Stimulated activated CD8-positive, alpha-beta memory T cell treated with anti-CD3 and anti-CD28 coated beads, Interleukin-12 subunit alpha, Interleukin-12 subunit beta, amount 100 ng/mL, for 4 hours (primary cell): ENCODE results near the gene ZNF727.
"Not testable (repeated sequence)": the region's sequence is repeated elsewhere in the genome, so short reads cannot be mapped to it uniquely, and the experiment has no call there.

Experiments used
- DNase-seq: peaks from one replicate; pipeline ENCODE4 v3.0.0-alpha.2; 2020; ENCODE audit warnings: low read depth

The ZNF727 gene

GRCh38 chr7:64045301-64046040 lies at the start of gene ZNF727:
Gene ZNF727, plus strand, starts transcription at chr7:64045434. Its CDS starts 188 bp downstream, at chr7:64045622.
- DNase-seq: no peak

- DNase-seq: no peak
These were observed 46.7 kb upstream of the ZNF727 start, which contains the start of gene ZNF722 for GRCh38 chr7:63998549-63998948. Gene ZNF722, plus strand, starts transcription at chr7:63998849. Its CDS starts 113 bp downstream, at chr7:63998962.

DNA sequence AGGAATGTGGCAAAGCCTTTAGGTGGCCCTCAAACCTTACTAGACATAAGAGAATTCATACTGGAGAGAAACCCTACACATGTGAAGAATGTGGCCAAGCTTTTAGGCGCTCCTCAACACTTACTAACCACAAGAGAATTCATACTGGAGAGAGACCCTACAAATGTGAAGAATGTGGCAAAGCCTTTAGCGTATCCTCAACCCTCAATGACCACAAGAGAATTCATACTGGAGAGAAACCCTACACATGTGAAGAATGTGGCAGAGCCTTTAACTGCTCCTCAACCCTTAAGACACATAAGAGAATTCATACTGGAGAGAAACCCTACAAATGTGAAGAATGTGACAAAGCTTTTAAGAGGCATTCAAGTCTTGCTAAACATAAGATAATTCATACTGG lies 29.7 kb upstream of the ZNF727 start:
- DNase-seq: not testable (repeated sequence)

DNA sequence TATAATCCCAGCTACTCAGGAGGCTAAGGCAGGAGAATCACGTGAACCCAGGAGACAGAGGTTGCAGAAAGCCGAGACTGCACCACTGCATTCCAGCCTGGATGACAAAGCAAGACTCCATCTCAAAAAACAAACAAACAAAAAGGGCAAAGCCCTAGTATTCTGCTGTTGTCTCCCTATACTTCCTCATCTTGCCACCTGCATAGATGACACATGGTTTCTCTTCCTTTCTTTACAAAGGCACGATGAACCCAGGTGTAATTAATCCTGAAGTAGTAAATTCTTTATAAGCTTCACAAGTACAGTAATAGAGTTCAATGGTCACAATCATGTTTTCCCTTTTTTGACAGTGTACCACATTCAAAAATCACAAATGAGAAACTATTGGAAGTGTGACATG lies 9.8 kb upstream of the ZNF727 start:
- DNase-seq: no peak

DNA sequence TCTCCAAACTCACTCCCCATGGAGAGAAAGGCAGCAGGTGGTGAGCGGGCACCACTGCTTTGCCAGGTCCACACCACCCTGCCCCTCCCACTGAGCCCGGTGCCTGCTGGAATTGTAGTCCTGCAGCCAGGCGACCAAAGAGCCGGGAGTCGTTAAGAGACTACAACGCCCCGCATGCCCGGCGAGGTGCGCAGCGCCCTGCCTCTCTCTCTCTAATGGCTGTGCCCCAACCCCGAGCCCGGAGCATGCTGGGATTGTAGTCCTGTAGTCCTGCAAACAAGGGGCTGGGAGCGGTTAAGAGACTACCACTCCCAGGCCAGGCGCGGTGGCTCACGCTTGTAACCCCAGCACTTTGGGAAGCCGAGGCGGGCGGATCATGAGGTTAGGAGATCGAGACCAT lies 8.1 kb upstream of the ZNF727 start:
- DNase-seq: no peak

GRCh38 chr7:64046041-64046389 lies 781 bp downstream of the ZNF727 start:
- no peak for DNase-seq

DNA sequence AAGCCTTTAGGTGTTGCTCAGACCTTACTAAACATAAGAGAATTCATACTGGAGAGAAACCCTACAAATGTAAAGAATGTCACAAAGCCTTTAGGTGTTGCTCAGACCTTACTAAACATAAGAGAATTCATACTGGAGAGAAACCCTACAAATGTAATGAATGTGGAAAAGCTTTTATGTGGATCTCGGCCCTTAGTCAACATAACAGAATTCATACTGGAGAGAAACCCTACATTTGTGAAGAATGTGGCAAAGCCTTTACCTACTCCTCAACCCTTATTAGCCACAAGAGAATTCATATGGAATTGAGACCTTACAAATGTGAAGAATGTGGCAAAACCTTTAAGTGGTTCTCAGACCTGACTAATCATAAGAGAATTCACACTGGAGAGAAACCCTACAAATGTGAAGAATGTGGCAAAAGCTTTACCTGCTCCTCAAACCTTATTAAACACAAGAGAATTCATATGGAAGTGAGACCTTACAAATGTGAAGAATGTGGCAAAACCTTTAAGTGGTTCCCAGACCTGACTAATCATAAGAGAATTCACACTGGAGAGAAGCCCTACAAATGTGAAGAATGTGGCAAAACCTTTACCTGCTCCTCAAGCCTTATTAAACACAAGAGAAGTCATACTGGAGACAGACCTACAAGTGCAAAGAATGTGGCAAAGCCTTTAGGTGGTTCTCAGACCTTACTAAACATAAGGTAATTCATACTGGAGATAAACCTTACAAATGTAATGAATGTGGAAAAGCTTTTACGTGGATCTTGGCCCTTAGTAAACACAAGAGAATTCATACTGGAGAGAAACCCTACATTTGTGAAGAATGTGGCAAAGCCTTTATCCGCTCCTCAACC lies 32.8 kb downstream of the ZNF727 start:
- not testable (repeated sequence) for DNase-seq

GRCh38 chr7:64078699-64078994 lies 33.4 kb downstream of the ZNF727 start:
- no peak for DNase-seq

DNA sequence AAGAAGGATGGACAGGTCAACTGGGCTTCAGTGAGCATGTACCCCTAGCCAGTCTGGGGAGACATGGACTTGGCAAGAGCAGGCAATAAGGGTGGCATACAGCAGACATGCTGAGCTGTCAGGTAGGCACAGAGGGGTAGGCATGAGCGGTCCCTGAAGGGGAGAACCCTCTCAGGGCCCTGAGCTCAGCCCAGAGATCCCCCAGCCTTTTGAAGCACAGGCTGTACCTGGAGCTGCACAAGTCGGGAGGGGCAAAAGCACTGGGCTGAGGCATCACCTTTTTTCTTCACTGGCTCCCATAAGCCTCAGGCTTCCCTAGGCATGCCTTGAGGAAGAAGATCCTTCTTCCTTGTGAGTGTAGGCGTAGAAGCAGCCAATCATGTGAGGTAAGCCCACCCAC lies 42.3 kb downstream of the ZNF727 start:
- no peak for DNase-seq

DNA sequence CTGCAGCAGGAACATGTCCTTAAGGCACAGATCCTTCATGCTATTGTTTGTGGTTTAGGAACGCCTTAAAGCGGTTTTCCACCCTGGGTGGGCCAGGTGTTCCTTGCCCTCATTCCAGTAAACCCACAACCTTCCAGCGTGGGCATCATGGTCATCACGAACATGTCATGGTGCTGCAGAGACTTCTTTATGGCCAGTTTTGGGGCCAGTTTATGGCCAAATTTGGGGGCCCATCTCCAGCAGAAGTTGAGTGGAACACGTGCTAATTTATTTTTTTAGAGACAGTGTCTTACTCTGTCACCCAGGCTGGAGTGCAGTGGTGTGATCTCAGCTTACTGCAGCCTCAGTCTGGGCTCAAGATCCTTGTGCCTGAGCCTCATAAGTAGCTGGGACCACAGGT lies 43.6 kb downstream of the ZNF727 start:
- not testable (repeated sequence) for DNase-seq
